GM12878 (cell line): ENCODE results near the gene SSRP1. TPM values are rescaled to one million over a fixed set of nuclear protein-coding genes. Genes with fewer than 3 reads are reported as not detected.

Experiments
- ATAC-seq: fragments of 200-7000 bp; cut with Tn5 transposase; 3 replicates; pipeline ENCODE4 v1.9.1; 2020; ENCODE audit warnings: mild to moderate bottlenecking, moderate library complexity
- BruUV-seq: library from RNA; stranded (reverse); fragments of 400-500 nt; replicated peaks from 2 replicates; lab custom pipeline; 2021; lab: Mats Ljungman, UMichigan
- CTCF ChIA-PET: fragments of 300-600 bp; sonication (Branson Sonifier 250); formaldehyde crosslinking; extraction: SDS; loops from one replicate; lab custom pipeline; 2021; ENCODE audit warnings: inconsistent platforms; lab: Yijun Ruan, JAX
- POLR2A ChIA-PET: fragments of 350-600 bp; formaldehyde crosslinking; extraction: SDS; loops from one replicate; lab custom pipeline; 2021; ENCODE audit warnings: inconsistent platforms; lab: Charles Lee
- RAD21 ChIA-PET: fragments of 300-600 bp; sonication (Branson Sonifier 250); formaldehyde crosslinking; loops from one replicate; lab custom pipeline; 2023; ENCODE audit warnings: antibody characterized with exemption; ENCODE audit not compliant: unreplicated experiment; lab: Charles Lee
- SMC1A ChIA-PET: fragments of 300-600 bp; sonication (Branson Sonifier 250); formaldehyde crosslinking; loops from one replicate; lab custom pipeline; 2023; ENCODE audit not compliant: unreplicated experiment, uncharacterized antibody; lab: Charles Lee
- DNase-seq: peaks from one replicate; pipeline ENCODE4 v3.0.0-alpha.2; 2011; ENCODE audit warnings: low read depth, low spot score
- FAIRE-seq: peaks from 3 replicates; lab custom pipeline; 2011; peaks lifted over from hg19 to GRCh38; lab: Jason Lieb, UNC
- H2AFZ ChIP-seq: 2 replicates; pipeline ENCODE4 v1.6.0; 2011; ENCODE audit warnings: low read depth, low read length, control low read depth; ENCODE audit not compliant: control insufficient read depth
- H3K27ac ChIP-seq: 2 replicates; pipeline ENCODE4 v1.5.1; 2011; ENCODE audit warnings: control low read depth; ENCODE audit not compliant: control insufficient read depth, insufficient read depth
- H3K27me3 ChIP-seq, 2 experiments: replicated peaks in 1 of 2; 2 replicates each; pipeline versions ENCODE4 v1.6.0 to v1.6.1; 2011; ENCODE audit warnings: low read length in 1 of 2; ENCODE audit not compliant: control insufficient read depth in 2 of 2, insufficient read depth in 2 of 2
- H3K36me3 ChIP-seq, 2 experiments: 2 replicates each; pipeline ENCODE4 v1.5.1; 2011; ENCODE audit warnings: low read length in 1 of 2; ENCODE audit not compliant: control insufficient read depth in 2 of 2, insufficient read depth in 2 of 2
- H3K4me1 ChIP-seq: 2 replicates; pipeline ENCODE4 v1.6.1; 2011; ENCODE audit warnings: mild to moderate bottlenecking, low read length, moderate library complexity, mixed read lengths; ENCODE audit not compliant: control insufficient read depth, insufficient read depth
- H3K4me2 ChIP-seq: 2 replicates; pipeline ENCODE4 v1.6.0; 2011; ENCODE audit warnings: control low read depth; ENCODE audit not compliant: control insufficient read depth, insufficient read depth
- H3K4me3 ChIP-seq: fragments of 200-600 bp; sonication (generic); 2 replicates; pipeline ENCODE4 v1.5.1; 2016
- H3K79me2 ChIP-seq: 2 replicates; pipeline ENCODE4 v1.6.0; 2011; ENCODE audit warnings: low read length; ENCODE audit not compliant: control insufficient read depth, insufficient read depth
- H3K9ac ChIP-seq: 2 replicates; pipeline ENCODE4 v1.8.0; 2011; ENCODE audit warnings: low read length, control low read depth, mixed read lengths; ENCODE audit not compliant: control insufficient read depth, insufficient read depth
- H3K9me3 ChIP-seq: replicated peaks from 3 replicates; pipeline ENCODE4 v1.5.1; 2011; ENCODE audit warnings: mild to moderate bottlenecking, low read length; ENCODE audit not compliant: control insufficient read depth, insufficient read depth
- H4K20me1 ChIP-seq: 2 replicates; pipeline ENCODE4 v1.6.0; 2011; ENCODE audit not compliant: control insufficient read depth, insufficient read depth
- FOXM1 ChIP-seq: IDR thresholded peaks from 2 replicates; pipeline ENCODE4 v1.6.1; 2012; ENCODE audit warnings: low read depth, mild to moderate bottlenecking, inconsistent platforms, low read length, moderate library complexity
- GABPA ChIP-seq: IDR thresholded peaks from 2 replicates; pipeline ENCODE4 v1.6.1; 2014; ENCODE audit warnings: antibody characterized with exemption, low read depth, mild to moderate bottlenecking, inconsistent platforms
- IKZF1 ChIP-seq: fragments of 450-650 bp; conservative IDR thresholded peaks from 2 replicates; pipeline ENCODE4 v1.6.1; 2017; ENCODE audit warnings: antibody characterized with exemption, mild to moderate bottlenecking
- KDM1A ChIP-seq: fragments of 200-600 bp; sonication (generic); IDR thresholded peaks from 2 replicates; pipeline ENCODE4 v1.6.1; 2016; ENCODE audit warnings: borderline replicate concordance
- PAX8 ChIP-seq: fragments of 450-650 bp; IDR thresholded peaks from 2 replicates; pipeline ENCODE4 v1.6.1; 2017; ENCODE audit warnings: mild to moderate bottlenecking, moderate library complexity
- RAD21 ChIP-seq: IDR thresholded peaks from 2 replicates; pipeline ENCODE4 v1.6.1; 2011; ENCODE audit warnings: mild to moderate bottlenecking, low read depth, low read length, moderate library complexity; ENCODE audit not compliant: insufficient read depth
- SIN3A ChIP-seq: IDR thresholded peaks from 2 replicates; pipeline ENCODE4 v1.6.1; 2012; ENCODE audit warnings: low read depth, low read length, improper control_type of control experiment
- SMARCA5 ChIP-seq: fragments of 450-650 bp; IDR thresholded peaks from 2 replicates; pipeline ENCODE4 v1.6.1; 2017; ENCODE audit warnings: mild to moderate bottlenecking
- SMC3 ChIP-seq: IDR thresholded peaks from 2 replicates; pipeline ENCODE4 v1.6.1; 2011; ENCODE audit warnings: low read length, improper control_type of control experiment, borderline replicate concordance
- YY1 ChIP-seq: IDR thresholded peaks from 2 replicates; pipeline ENCODE4 v1.6.1; 2011; ENCODE audit warnings: low read depth, mild to moderate bottlenecking, low read length
- WGBS: methylation state at CpG from one replicate; pipeline ENCODE4 v1.1.6; 2016; ENCODE audit warnings: low lambda C conversion rate; ENCODE audit not compliant: insufficient replicate concordance, insufficient coverage; ENCODE audit errors: missing lambda C conversion rate; 5-methylcytosine and 5-hydroxymethylcytosine counted together
- in situ Hi-C: fragments of 300-500 bp; cut with MboI; formaldehyde crosslinking; loops from 9 replicates; pipeline ENCODE4 v1.14.3; 2018; ENCODE audit warnings: mixed read lengths
- intact Hi-C: fragments of 100-400 bp; cut with micrococcal nuclease; formaldehyde crosslinking; loops from one replicate; pipeline ENCODE4 v1.14.2; 2022; ENCODE audit not compliant: unreplicated experiment
- polyA plus RNA-seq, 11 experiments: library from polyadenylated mRNA; depleted of rRNA in 4 of 11; unstranded in 6 of 11; stranded (reverse) in 5 of 11; fragments of >200 nt; fragmentation: Nextera tagmentation in 4 of 11; fragmentation: Illumina TruSeq in 1 of 11; extraction: Ambion mirVana in 4 of 11; extraction: Trizol in 1 of 11; gene quantifications; 1 replicate in 1 of 11; 2 replicates in 10 of 11; pipeline versions ENCODE4 v1.2.1 to v1.2.3, GENCODE V29; 2011 to 2016; ENCODE audit warnings: inconsistent platforms in 2 of 11, missing spikeins in 2 of 11, low read depth in 1 of 11
- total RNA-seq, 4 experiments: library from RNA; depleted of rRNA in 3 of 4; stranded (reverse); fragments of >200 nt in 3 of 4; fragmentation: Illumina TruSeq in 1 of 4; extraction: Trizol in 1 of 4; gene quantifications; 2 replicates each; pipeline versions ENCODE4 v1.2.1 to v1.2.3, GENCODE V29; 2013 to 2021
- TF ChIP-seq, protein P1 (sequence below), 3 experiments: IDR thresholded peaks in 2 of 3; conservative IDR thresholded peaks in 1 of 3; 2 replicates each; pipeline ENCODE4 v1.5.1; 2011; ENCODE audit warnings: low read depth in 3 of 3, low read length in 3 of 3, mild to moderate bottlenecking in 3 of 3, control low read depth in 2 of 3, moderate library complexity in 2 of 3, inconsistent platforms in 1 of 3, mixed read lengths in 1 of 3; ENCODE audit not compliant: control insufficient read depth in 2 of 3, insufficient read depth in 1 of 3; ENCODE audit errors: extremely low read depth in 1 of 3

The SSRP1 gene
- total and polyA plus RNA-seq, 10 of the 15 experiments (the other 5 are each of a cell fraction or from before 2014, with no cell fraction given), result 73.6 to 279 (median 138) TPM

DNA sequence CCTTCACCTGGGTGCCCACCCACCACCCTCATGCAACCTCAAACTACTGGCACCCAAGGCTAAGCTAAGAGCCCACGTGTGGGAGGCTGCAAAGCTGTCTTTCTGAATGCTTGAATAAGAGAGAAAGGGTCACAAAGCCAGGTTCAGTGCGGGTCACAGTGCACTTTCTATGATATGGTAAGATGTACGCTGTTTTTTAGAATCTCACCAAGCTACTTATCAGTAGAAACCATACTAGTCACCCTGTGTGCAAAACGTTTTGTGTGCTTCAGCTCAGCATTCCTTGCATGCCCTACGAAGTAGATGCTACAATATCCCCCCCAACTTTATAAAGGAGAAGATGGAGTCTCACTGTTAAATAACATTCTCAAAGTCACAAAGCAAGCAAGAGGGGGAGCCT lies 17.3 kb upstream of the SSRP1 start (continued):
- TF ChIP-seq PAX8 (no peak), SIN3A (no peak), FOXM1 (no peak), YY1 (no peak), KDM1A (no peak)
- TF ChIP-seq, all 136 proteins: peak for 0

DNA sequence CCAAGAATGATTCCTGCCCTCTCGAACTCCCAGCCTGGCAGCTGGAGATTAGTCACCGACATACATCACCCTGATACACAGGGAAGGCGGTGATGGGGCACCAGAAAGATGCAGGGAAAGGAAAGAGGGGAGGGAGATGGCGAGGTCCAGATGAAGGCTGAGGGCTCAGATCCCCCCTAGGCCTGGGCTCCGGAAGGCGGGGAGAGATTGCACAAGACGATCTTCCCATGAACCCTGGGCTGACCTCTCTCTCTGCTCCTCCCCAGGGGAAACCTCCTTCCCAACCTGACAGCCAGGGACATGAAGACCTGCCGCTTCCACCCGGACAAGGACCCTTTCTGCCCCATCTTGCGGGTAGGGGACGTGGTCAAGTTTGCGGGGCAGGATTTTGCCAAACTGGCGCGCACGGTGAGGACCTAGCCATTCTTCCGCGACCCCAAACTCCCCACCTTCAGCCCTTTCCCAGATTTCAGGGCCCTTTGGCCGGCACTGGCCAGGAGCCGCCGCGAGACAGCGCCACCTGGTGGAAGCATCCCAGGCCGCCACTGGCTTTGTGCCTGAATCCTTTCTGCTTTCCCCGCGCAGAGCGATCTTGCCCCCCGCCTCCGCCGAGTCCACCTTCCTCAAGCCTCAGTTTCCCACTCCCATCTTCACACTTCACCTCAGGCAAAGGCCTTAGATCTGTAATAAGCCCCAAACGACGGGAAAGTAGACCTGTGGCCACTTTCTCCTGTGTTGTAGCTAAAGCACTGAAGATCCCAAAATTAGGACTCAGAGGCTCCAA lies 14.0 kb upstream of the SSRP1 start:
- SMC1A ChIA-PET, result interaction anchor here (1.7 kb wide), 1 partner anchor 349 kb away, joined by 3 read pairs; no protein-coding TSS in a partner anchor
- H3K4me2 ChIP-seq, result no peak overlapping the region
- 23% methylated on average over 30 of the region's 31 CpGs for WGBS
- RAD21 ChIA-PET, result interaction anchor here (0.7 to 1.0 kb wide), 2 partner anchors 82 to 801 kb away, joined by 4 read pairs; no protein-coding TSS in a partner anchor
- FAIRE-seq (peak; percentile 23), ATAC-seq (peak; percentile 83), DNase-seq (no peak)
- H3K27ac ChIP-seq, result no peak overlapping the region
- no peaks in the 10 kb centered on the region; the same call in 1 of the 2 replicates for H3K4me1 ChIP-seq
- H3K79me2 ChIP-seq, result no peaks in the 10 kb centered on the region
- TF ChIP-seq GABPA (no peak), RAD21 (0 out of 2 replicates have a peak, but pooled peaks have one; percentile 8), IKZF1 (peak; percentile 34; the same call in 1 of the 2 replicates), SMARCA5 (no peak), SMC3 (peak; percentile 36; the same call in 1 of the 2 replicates), YY1 (0 out of 2 replicates have a peak, but pooled peaks have one; percentile 41)
- TF ChIP-seq, protein P1, sequence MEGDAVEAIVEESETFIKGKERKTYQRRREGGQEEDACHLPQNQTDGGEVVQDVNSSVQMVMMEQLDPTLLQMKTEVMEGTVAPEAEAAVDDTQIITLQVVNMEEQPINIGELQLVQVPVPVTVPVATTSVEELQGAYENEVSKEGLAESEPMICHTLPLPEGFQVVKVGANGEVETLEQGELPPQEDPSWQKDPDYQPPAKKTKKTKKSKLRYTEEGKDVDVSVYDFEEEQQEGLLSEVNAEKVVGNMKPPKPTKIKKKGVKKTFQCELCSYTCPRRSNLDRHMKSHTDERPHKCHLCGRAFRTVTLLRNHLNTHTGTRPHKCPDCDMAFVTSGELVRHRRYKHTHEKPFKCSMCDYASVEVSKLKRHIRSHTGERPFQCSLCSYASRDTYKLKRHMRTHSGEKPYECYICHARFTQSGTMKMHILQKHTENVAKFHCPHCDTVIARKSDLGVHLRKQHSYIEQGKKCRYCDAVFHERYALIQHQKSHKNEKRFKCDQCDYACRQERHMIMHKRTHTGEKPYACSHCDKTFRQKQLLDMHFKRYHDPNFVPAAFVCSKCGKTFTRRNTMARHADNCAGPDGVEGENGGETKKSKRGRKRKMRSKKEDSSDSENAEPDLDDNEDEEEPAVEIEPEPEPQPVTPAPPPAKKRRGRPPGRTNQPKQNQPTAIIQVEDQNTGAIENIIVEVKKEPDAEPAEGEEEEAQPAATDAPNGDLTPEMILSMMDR (IDR thresholded peaks at IDR 0.05 in 2 of 3, conservative IDR thresholded peaks at IDR 0.05 in 1 of 3; ENCODE audit: control insufficient read depth in 2 of 3, extremely low read depth in 1 of 3, insufficient read depth in 1 of 3, low read depth in 3 of 3, low read length in 3 of 3), result peak; percentile 72 to 94 (median 83)
- H2AFZ ChIP-seq, result no peak overlapping the region; the same call in 1 of the 2 replicates
- POLR2A ChIA-PET, result interaction anchor here (0.6 to 0.8 kb wide), 4 partner anchors 95 to 1163 kb away, joined by 3 to 4 read pairs (median 3); no protein-coding TSS in a partner anchor
- H3K36me3 ChIP-seq, result no peaks in the 10 kb centered on the region
- CTCF ChIA-PET, result interaction anchor here (0.6 to 2.0 kb wide), 15 partner anchors 10 to 180 kb away, joined by 3 to 7 read pairs (median 4); partner anchors contain the start of genes SSRP1 and TIMM10
- H3K27me3 ChIP-seq, result peaks cover 0 to 4% of the 10 kb centered on the region in 2 experiments; a peak in 2 of 4 replicates
- intact Hi-C loops (loop anchor here (10.0 kb wide), 1 partner anchor 1155 kb away; the partner anchor contains the start of gene OR5B21), in situ Hi-C loops (loop anchor here (5.0 to 25.0 kb wide), 5 partner anchors 133 to 1238 kb away; partner anchors contain the start of genes LPXN, OR5B21, TIMM10 and ZFP91)
- no peak overlapping the region for H3K4me3 ChIP-seq
- H4K20me1 ChIP-seq, result no peaks in the 10 kb centered on the region
- no peaks in the 10 kb centered on the region; the same call in 2 of the 3 replicates for H3K9me3 ChIP-seq
- BruUV-seq, result no TSS peak
- H3K9ac ChIP-seq, result no peak overlapping the region
